ENCODE measurements around the gene SAP25. TPM values are rescaled to one million over a fixed set of nuclear protein-coding genes. Genes with fewer than 3 reads are reported as not detected.

Gene SAP25
- total RNA-seq, 3 donors from 2014 or later = 2.8 to 4.3 (median 3.5) TPM

GRCh38 chr7:100584683-100585510, 11.2 kb upstream of the SAP25 start:
- Histone ChIP-seq H3K9me3 (no peaks in the 10 kb centered on the region), H3K36me3 (ENCODE audit: low read depth) (peaks cover 8% of the 10 kb centered on the region), H3K4me1 (ENCODE audit: low read depth) (peaks cover 31% of the 10 kb centered on the region), H3K4me3 (peak overlapping the region; percentile 98)
- TF ChIP-seq CTCF (IDR thresholded peaks at IDR 0.05) = no peak
- ATAC-seq (peak; percentile 3), DNase-seq (peak; percentile 69 to 84 (median 79))
- intact Hi-C loops (cut with DNase I, micrococcal nuclease) = no loop called here

GRCh38 chr7:100584054-100584682, 10.5 kb upstream of the SAP25 start:
- intact Hi-C loops (cut with DNase I, micrococcal nuclease) = no loop called here
- H3K36me3 ChIP-seq (ENCODE audit: low read depth) = peaks cover 8% of the 10 kb centered on the region
- H3K4me1 ChIP-seq (ENCODE audit: low read depth) = peaks cover 31% of the 10 kb centered on the region
- H3K4me3 ChIP-seq = no peak overlapping the region
- TF ChIP-seq CTCF (IDR thresholded peaks at IDR 0.05) = no peak
- H3K9me3 ChIP-seq = no peaks in the 10 kb centered on the region
- DNase-seq (peak in 2 of 3 donors; percentile 45 to 53), ATAC-seq (no peak)

- no peak for TF ChIP-seq CTCF (IDR thresholded peaks at IDR 0.05)
- H3K4me3 ChIP-seq = no peak overlapping the region
- no peaks in the 10 kb centered on the region for H3K9me3 ChIP-seq
- DNase-seq = peak; percentile 66 to 89 (median 69)
- intact Hi-C loops (cut with DNase I, micrococcal nuclease) = no loop called here
- ATAC-seq = no peak
- H3K4me1 ChIP-seq (ENCODE audit: low read depth) = peaks cover 31% of the 10 kb centered on the region
- H3K36me3 ChIP-seq (ENCODE audit: low read depth) = peaks cover 8% of the 10 kb centered on the region
Measured at GRCh38 chr7:100583132-100584053, 9.7 kb upstream of the SAP25 start.

GRCh38 chr7:100582650-100583049, 8.9 kb upstream of the SAP25 start:
- ATAC-seq (no peak), DNase-seq (peak in 1 of 3 donors; percentile 30)
- Histone ChIP-seq H3K9me3 (no peaks in the 10 kb centered on the region), H3K36me3 (ENCODE audit: low read depth) (peaks cover 8% of the 10 kb centered on the region), H3K4me3 (no peak overlapping the region), H3K4me1 (ENCODE audit: low read depth) (peaks cover 31% of the 10 kb centered on the region)
- intact Hi-C loops (cut with DNase I, micrococcal nuclease) = no loop called here
- no peak for TF ChIP-seq CTCF (IDR thresholded peaks at IDR 0.05)

- peaks cover 10% of the 10 kb centered on the region for H3K36me3 ChIP-seq (ENCODE audit: low read depth)
- H3K4me3 ChIP-seq = no peak overlapping the region
- DNase-seq = peak in 2 of 3 donors; percentile 42 to 58
- intact Hi-C loops (cut with DNase I, micrococcal nuclease) = no loop called here
- peaks cover 29% of the 10 kb centered on the region for H3K4me1 ChIP-seq (ENCODE audit: low read depth)
- no peak for ATAC-seq
- no peak for TF ChIP-seq CTCF (IDR thresholded peaks at IDR 0.05)
- no peaks in the 10 kb centered on the region for H3K9me3 ChIP-seq
Measured at GRCh38 chr7:100582041-100582579, 8.4 kb upstream of the SAP25 start.
